Caco-2 (cell line): ENCODE measurements around the gene WDR59. TPM values are rescaled to one million over a fixed set of nuclear protein-coding genes. Genes with fewer than 3 reads are reported as not detected.

Experiments
- BruUV-seq: library from RNA; stranded (reverse); fragments of 400-500 nt; replicated peaks from 2 replicates; lab custom pipeline; 2021; lab: Mats Ljungman, UMichigan
- CTCF ChIA-PET: fragments of 300-600 bp; sonication (Branson Sonifier 250); formaldehyde crosslinking; loops from one replicate; lab custom pipeline; 2022; ENCODE audit warnings: antibody characterized with exemption; lab: Charles Lee
- POLR2A ChIA-PET: fragments of 300-600 bp; sonication (Branson Sonifier 250); formaldehyde crosslinking; loops from one replicate; lab custom pipeline; 2022; ENCODE audit warnings: antibody characterized with exemption; lab: Charles Lee
- DNase-seq, 2 experiments: peaks; one replicate each; pipeline versions ENCODE4 v3.0.0 to v3.0.0-alpha.2; 2020 to 2022
- H3K27me3 ChIP-seq: replicated peaks from 2 replicates; pipeline ENCODE4 v1.6.0; 2011; ENCODE audit warnings: low read length; ENCODE audit not compliant: control insufficient read depth, insufficient read depth
- H3K36me3 ChIP-seq: 2 replicates; pipeline ENCODE4 v1.5.1; 2011; ENCODE audit warnings: low read length; ENCODE audit not compliant: control insufficient read depth, insufficient read depth
- H3K4me1 ChIP-seq: fragments of 250-450 bp; sonication (Bioruptor Pico); 2 replicates; pipeline ENCODE4 v1.5.1; 2020; ENCODE audit warnings: mild to moderate bottlenecking
- H3K4me3 ChIP-seq: 2 replicates; pipeline ENCODE4 v1.5.1; 2011; ENCODE audit warnings: low read depth, mild to moderate bottlenecking, control low read depth, low read length
- H3K9me3 ChIP-seq: fragments of 250-450 bp; sonication (Bioruptor Pico); 2 replicates; pipeline ENCODE4 v1.5.1; 2020; ENCODE audit warnings: mild to moderate bottlenecking, moderate library complexity
- H3K27ac Mint-ChIP-seq: one replicate; pipeline ENCODE4 v1.8.0; 2022; ENCODE audit warnings: mixed read lengths; ENCODE audit not compliant: unreplicated experiment
- H3K27me3 Mint-ChIP-seq: one replicate; pipeline ENCODE4 v1.8.0; 2022; ENCODE audit warnings: mixed read lengths; ENCODE audit not compliant: insufficient read depth, unreplicated experiment
- H3K36me3 Mint-ChIP-seq: one replicate; pipeline ENCODE4 v1.8.0; 2022; ENCODE audit warnings: mild to moderate bottlenecking, mixed read lengths; ENCODE audit not compliant: insufficient read depth, unreplicated experiment
- H3K4me1 Mint-ChIP-seq: one replicate; pipeline ENCODE4 v1.8.0; 2022; ENCODE audit warnings: low read depth, mixed read lengths; ENCODE audit not compliant: unreplicated experiment
- H3K4me3 Mint-ChIP-seq: one replicate; pipeline ENCODE4 v1.8.0; 2022; ENCODE audit warnings: mild to moderate bottlenecking, moderate library complexity, mixed read lengths; ENCODE audit not compliant: unreplicated experiment
- H3K9me3 Mint-ChIP-seq: one replicate; pipeline ENCODE4 v1.8.0; 2022; ENCODE audit warnings: mixed read lengths; ENCODE audit not compliant: unreplicated experiment
- intact Hi-C: fragments of 100-400 bp; cut with micrococcal nuclease; formaldehyde crosslinking; loops from one replicate; pipeline ENCODE4 v1.10.0; 2022; ENCODE audit not compliant: unreplicated experiment
- total RNA-seq: library from RNA; stranded (reverse); gene quantifications from 2 replicates; pipeline ENCODE4 v1.2.3, GENCODE V29; 2022
- TF ChIP-seq, protein P1 (sequence below), 2 experiments: fragments of 200-600 bp in 1 of 2; IDR thresholded peaks; 1 replicate in 1 of 2; 2 replicates in 1 of 2; pipeline versions ENCODE4 v1.5.1 to v1.8.0; 2011 to 2022; ENCODE audit warnings: antibody characterized with exemption in 1 of 2, control low read depth in 1 of 2, inconsistent platforms in 1 of 2, low read depth in 1 of 2, low read length in 1 of 2, mild to moderate bottlenecking in 1 of 2, moderate library complexity in 1 of 2; ENCODE audit not compliant: insufficient read depth in 1 of 2, severe bottlenecking in 1 of 2, unreplicated experiment in 1 of 2

Gene WDR59
- total RNA-seq, 1 experiment from 2014 or later, result 148 TPM

- TF ChIP-seq, protein P1, sequence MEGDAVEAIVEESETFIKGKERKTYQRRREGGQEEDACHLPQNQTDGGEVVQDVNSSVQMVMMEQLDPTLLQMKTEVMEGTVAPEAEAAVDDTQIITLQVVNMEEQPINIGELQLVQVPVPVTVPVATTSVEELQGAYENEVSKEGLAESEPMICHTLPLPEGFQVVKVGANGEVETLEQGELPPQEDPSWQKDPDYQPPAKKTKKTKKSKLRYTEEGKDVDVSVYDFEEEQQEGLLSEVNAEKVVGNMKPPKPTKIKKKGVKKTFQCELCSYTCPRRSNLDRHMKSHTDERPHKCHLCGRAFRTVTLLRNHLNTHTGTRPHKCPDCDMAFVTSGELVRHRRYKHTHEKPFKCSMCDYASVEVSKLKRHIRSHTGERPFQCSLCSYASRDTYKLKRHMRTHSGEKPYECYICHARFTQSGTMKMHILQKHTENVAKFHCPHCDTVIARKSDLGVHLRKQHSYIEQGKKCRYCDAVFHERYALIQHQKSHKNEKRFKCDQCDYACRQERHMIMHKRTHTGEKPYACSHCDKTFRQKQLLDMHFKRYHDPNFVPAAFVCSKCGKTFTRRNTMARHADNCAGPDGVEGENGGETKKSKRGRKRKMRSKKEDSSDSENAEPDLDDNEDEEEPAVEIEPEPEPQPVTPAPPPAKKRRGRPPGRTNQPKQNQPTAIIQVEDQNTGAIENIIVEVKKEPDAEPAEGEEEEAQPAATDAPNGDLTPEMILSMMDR (IDR thresholded peaks at IDR 0.05; ENCODE audit: insufficient read depth in 1 of 2, low read depth in 1 of 2, low read length in 1 of 2, severe bottlenecking in 1 of 2, unreplicated experiment in 1 of 2), result no peak
- H3K27ac Mint-ChIP-seq, result no peak overlapping the region
Measured at GRCh38 chr16:74931445-74931844, 53.5 kb downstream of the WDR59 start.

DNA sequence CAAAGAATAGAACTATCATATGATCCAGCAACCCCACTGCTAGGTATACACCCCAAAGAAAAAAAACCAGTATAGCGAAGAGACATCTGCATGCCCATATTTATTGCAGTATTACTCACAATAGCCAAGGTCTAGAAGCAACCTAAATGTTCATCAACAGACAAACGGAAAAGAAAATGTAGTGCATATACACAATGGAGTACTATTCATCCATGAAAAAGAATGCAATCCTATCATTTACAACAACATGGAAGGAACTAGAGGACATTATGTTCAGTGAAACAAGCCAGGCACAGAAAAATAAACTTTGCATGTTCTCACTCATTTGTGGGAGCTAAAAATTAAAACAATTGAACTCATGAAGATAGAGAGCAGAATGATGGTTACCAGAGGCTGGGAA, 55.3 kb downstream of the WDR59 start:
- H3K4me3 Mint-ChIP-seq, result no peak overlapping the region
- POLR2A ChIA-PET, result no interaction called here
- no TSS peak for BruUV-seq
- no peaks in the 10 kb centered on the region for H3K27me3 Mint-ChIP-seq
- H3K4me1 Mint-ChIP-seq, result no peaks in the 10 kb centered on the region
- H3K9me3 Mint-ChIP-seq, result no peaks in the 10 kb centered on the region
- intact Hi-C loops, result no loop called here
- peaks cover 3% of the 10 kb centered on the region; the same call in 1 of the 2 replicates for H3K36me3 ChIP-seq
- CTCF ChIA-PET, result no interaction called here
- H3K4me1 ChIP-seq, result no peaks in the 10 kb centered on the region
- no peak overlapping the region for H3K4me3 ChIP-seq
- H3K9me3 ChIP-seq, result no peaks in the 10 kb centered on the region
- no peak for DNase-seq
- H3K36me3 Mint-ChIP-seq, result peaks cover 77% of the 10 kb centered on the region
- no peaks in the 10 kb centered on the region for H3K27me3 ChIP-seq
- H3K27ac Mint-ChIP-seq, result no peak overlapping the region
- TF ChIP-seq, protein P1 (IDR thresholded peaks at IDR 0.05; ENCODE audit: insufficient read depth in 1 of 2, low read depth in 1 of 2, low read length in 1 of 2, severe bottlenecking in 1 of 2, unreplicated experiment in 1 of 2), result no peak

More at GRCh38 chr16:74931445-74931844, 53.5 kb downstream of the WDR59 start:
- DNase-seq, result no peak
- Histone ChIP-seq H3K36me3 (peaks cover 1% of the 10 kb centered on the region; the same call in 1 of the 2 replicates), H3K4me3 (no peak overlapping the region), H3K9me3 (no peaks in the 10 kb centered on the region), H3K27me3 (no peaks in the 10 kb centered on the region), H3K4me1 (no peaks in the 10 kb centered on the region)
- H3K9me3 Mint-ChIP-seq, result no peaks in the 10 kb centered on the region
- no peaks in the 10 kb centered on the region for H3K27me3 Mint-ChIP-seq
- peaks cover 72% of the 10 kb centered on the region for H3K36me3 Mint-ChIP-seq
- H3K4me3 Mint-ChIP-seq, result no peak overlapping the region
- CTCF ChIA-PET, result no interaction called here
- POLR2A ChIA-PET, result no interaction called here
- intact Hi-C loops, result no loop called here
- no peaks in the 10 kb centered on the region for H3K4me1 Mint-ChIP-seq
- BruUV-seq, result no TSS peak

DNA sequence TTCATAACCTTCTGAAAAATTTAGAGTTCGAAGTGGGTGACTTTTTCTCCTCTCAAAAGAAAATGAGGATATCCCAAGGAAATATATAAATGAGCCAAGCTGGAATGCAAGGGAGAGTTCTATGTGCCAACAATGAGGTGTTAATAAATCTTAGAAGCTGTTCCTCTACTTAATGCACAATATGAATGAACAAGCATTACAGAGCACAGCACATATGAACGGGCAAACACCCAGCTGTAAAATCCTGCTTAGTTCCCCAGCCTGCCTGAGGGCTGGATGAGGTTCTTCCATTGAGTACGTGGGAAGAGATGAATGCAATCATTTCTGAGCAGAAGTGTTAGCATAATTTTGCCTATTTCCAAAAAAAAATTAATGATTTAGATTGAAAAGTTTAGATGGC, 58.1 kb downstream of the WDR59 start:
- BruUV-seq, result no TSS peak
- Mint-ChIP-seq H3K4me1 (no peaks in the 10 kb centered on the region), H3K9me3 (no peaks in the 10 kb centered on the region), H3K4me3 (no peak overlapping the region), H3K27ac (no peak overlapping the region), H3K36me3 (peaks cover 90% of the 10 kb centered on the region), H3K27me3 (no peaks in the 10 kb centered on the region)
- Histone ChIP-seq H3K4me1 (no peaks in the 10 kb centered on the region), H3K27me3 (no peaks in the 10 kb centered on the region), H3K4me3 (no peak overlapping the region), H3K36me3 (peaks cover 5% of the 10 kb centered on the region; the same call in 1 of the 2 replicates), H3K9me3 (no peaks in the 10 kb centered on the region)
- TF ChIP-seq, protein P1 (IDR thresholded peaks at IDR 0.05; ENCODE audit: insufficient read depth in 1 of 2, low read depth in 1 of 2, low read length in 1 of 2, severe bottlenecking in 1 of 2, unreplicated experiment in 1 of 2), result no peak
- CTCF ChIA-PET, result interaction anchor here (1.2 kb wide), 1 partner anchor 184 kb away, joined by 3 read pairs; no protein-coding TSS in a partner anchor
- no peak for DNase-seq
- POLR2A ChIA-PET, result no interaction called here
- intact Hi-C loops, result no loop called here
